Memory B cell (primary cell): Measurements from ENCODE around the gene SLC9A7.

ENCODE experiments used
- ATAC-seq: fragments of 150-1000 bp; cut with Tn5 transposase; 2 replicates; pipeline ENCODE4 v1.10.0; 2021; ENCODE audit warnings: low read depth, mild to moderate bottlenecking, moderate library complexity
- DNase-seq, 2 donors: peaks; one replicate each; pipeline ENCODE4 v3.0.0; 2022; ENCODE audit warnings: low spot score in 2 of 2
- H3K27ac Mint-ChIP-seq: one replicate; pipeline ENCODE4 v1.8.0; 2022; ENCODE audit warnings: mild to moderate bottlenecking, moderate library complexity, mixed read lengths
- H3K27me3 Mint-ChIP-seq: one replicate; pipeline ENCODE4 v1.8.0; 2022; ENCODE audit warnings: mixed read lengths
- H3K36me3 Mint-ChIP-seq: one replicate; pipeline ENCODE4 v1.8.0; 2022; ENCODE audit warnings: mild to moderate bottlenecking, mixed read lengths
- H3K4me1 Mint-ChIP-seq: one replicate; pipeline ENCODE4 v1.8.0; 2022; ENCODE audit warnings: mixed read lengths
- H3K4me3 Mint-ChIP-seq: one replicate; pipeline ENCODE4 v1.8.0; 2022; ENCODE audit warnings: mild to moderate bottlenecking, moderate library complexity, mixed read lengths
- H3K9me3 Mint-ChIP-seq: one replicate; pipeline ENCODE4 v1.8.0; 2022; ENCODE audit warnings: mixed read lengths

Gene SLC9A7

DNA sequence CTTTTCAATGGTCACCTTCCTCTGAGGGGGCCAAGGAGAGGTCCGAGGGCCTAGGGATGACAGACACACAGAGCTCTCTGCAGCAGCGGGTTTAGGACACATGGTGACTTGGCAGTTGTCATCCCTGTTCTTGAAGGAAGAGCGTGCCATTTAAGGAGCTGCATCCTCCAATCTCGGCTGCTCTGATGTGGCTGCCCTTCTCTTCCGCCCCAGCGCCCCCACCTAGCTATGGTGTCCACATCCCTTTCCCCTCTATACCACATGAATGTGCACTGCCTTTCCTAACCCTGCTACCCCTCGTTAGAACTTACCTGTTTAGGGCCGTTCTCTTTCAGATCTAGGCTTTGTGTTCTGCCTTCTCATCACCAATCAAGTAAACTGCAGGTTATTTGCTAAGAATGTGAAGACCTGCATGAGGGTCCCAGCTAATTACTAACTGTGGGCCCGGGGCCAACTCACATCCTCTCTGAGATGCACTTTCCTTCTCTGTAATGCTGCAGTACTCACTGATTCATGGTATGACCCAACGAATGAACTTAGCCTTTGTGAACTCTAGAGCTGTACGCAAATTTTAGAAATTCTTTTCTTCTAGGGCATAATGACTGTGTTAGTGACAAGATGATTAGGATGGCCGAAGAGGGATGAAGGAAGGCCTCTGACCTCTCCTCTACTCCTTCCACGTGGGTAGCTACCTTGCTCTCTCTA, 147.1 kb downstream of the SLC9A7 start:
- Mint-ChIP-seq H3K4me1 (no peaks in the 10 kb centered on the region), H3K27ac (no peak overlapping the region), H3K27me3 (no peaks in the 10 kb centered on the region), H3K36me3 (peaks cover 11% of the 10 kb centered on the region), H3K9me3 (no peaks in the 10 kb centered on the region), H3K4me3 (no peak overlapping the region)
- no peak for DNase-seq
- no peak for ATAC-seq

GRCh38 chrX:46610070-46610658, 148.8 kb downstream of the SLC9A7 start:
- DNase-seq (no peak), ATAC-seq (no peak)
- Mint-ChIP-seq H3K4me3 (no peak overlapping the region), H3K36me3 (peaks cover 9% of the 10 kb centered on the region), H3K9me3 (no peaks in the 10 kb centered on the region), H3K4me1 (no peaks in the 10 kb centered on the region), H3K27ac (no peak overlapping the region), H3K27me3 (no peaks in the 10 kb centered on the region)

DNA sequence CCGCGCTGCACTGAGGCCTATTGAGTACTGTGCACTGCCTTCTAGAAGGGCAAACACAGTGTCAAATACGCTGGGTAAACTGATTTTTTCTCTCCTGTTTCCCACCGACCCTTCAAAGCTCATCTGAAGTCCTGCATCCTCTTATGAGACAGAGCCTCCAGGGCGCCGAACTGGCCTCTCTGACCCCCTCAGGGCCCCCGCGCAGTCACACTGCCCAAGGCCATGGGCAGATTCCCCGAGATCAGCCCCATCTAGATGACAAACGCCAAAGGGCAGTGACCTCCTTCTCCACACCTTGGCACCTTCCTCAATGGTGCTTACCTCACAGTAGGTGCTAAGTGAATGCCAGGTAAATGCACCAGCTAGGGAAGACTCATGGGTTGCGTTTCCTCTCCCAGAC, 151.0 kb downstream of the SLC9A7 start:
- Mint-ChIP-seq H3K27ac (peak overlapping the region; percentile 53), H3K9me3 (no peaks in the 10 kb centered on the region), H3K36me3 (peaks cover 9% of the 10 kb centered on the region), H3K4me3 (no peak overlapping the region), H3K4me1 (no peaks in the 10 kb centered on the region), H3K27me3 (no peaks in the 10 kb centered on the region)
- no peak for ATAC-seq
- no peak for DNase-seq

DNA sequence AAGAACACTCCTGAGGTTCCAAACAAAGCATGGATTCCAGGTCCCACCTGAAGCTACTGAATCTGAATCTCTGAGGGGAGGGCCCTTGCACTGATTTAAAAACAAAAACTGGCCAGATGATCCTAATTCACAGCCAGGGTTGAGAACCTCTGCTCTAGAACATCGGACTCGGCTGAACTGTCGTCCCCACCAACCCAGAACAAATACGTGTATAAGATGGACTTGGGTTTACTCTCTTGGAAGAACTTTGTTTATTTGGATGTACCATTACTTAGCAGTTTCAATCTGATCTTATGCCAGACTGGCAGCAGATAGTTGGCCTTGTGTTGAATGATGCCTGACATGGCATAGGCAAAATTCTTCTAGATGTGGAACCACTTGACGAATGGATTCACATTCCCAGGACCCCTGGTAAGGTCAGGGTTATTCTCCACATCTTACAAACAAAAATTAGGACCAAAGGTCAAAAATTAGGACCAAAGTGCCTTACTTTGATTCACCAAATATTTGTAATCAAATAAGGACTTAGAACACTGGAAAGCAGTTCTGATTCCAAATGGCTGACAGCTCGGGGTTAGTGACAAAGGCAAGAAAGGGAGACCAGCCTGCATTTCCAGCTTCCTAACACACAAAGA, 156.3 kb downstream of the SLC9A7 start:
- no peak overlapping the region for H3K4me3 Mint-ChIP-seq
- DNase-seq (no peak), ATAC-seq (no peak)
- H3K27me3 Mint-ChIP-seq = no peaks in the 10 kb centered on the region
- H3K36me3 Mint-ChIP-seq = peaks cover 12% of the 10 kb centered on the region
- no peaks in the 10 kb centered on the region for H3K9me3 Mint-ChIP-seq
- no peaks in the 10 kb centered on the region for H3K4me1 Mint-ChIP-seq
- no peak overlapping the region for H3K27ac Mint-ChIP-seq

DNA sequence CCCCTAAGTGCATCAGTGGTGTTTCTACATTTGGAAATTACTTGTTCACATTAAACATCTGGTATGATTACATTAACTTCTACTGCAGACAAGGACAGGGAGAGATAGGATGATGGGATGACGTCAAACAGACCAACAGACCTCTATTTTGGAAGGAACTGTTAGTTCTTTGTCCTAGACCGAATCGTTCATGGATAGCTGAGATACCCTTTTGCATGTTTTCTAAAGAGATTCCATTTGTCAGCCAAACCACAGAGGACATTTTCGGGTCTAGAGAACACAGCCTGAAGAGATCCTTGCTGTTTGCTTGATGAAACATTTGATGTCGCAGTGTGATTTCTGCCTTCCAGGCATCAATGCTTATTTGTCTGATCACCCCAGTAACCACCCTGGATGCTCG, 157.6 kb downstream of the SLC9A7 start:
- H3K9me3 Mint-ChIP-seq = no peaks in the 10 kb centered on the region
- no peak overlapping the region for H3K27ac Mint-ChIP-seq
- no peaks in the 10 kb centered on the region for H3K4me1 Mint-ChIP-seq
- H3K36me3 Mint-ChIP-seq = peaks cover 8% of the 10 kb centered on the region
- DNase-seq (no peak), ATAC-seq (no peak)
- H3K4me3 Mint-ChIP-seq = no peak overlapping the region
- no peaks in the 10 kb centered on the region for H3K27me3 Mint-ChIP-seq

GRCh38 chrX:46599051-46599560, 159.8 kb downstream of the SLC9A7 start:
- H3K4me1 Mint-ChIP-seq = no peaks in the 10 kb centered on the region
- H3K27me3 Mint-ChIP-seq = no peaks in the 10 kb centered on the region
- H3K4me3 Mint-ChIP-seq = no peak overlapping the region
- no peak overlapping the region for H3K27ac Mint-ChIP-seq
- ATAC-seq (no peak), DNase-seq (no peak)
- H3K9me3 Mint-ChIP-seq = no peaks in the 10 kb centered on the region
- H3K36me3 Mint-ChIP-seq = peaks cover 7% of the 10 kb centered on the region

DNA sequence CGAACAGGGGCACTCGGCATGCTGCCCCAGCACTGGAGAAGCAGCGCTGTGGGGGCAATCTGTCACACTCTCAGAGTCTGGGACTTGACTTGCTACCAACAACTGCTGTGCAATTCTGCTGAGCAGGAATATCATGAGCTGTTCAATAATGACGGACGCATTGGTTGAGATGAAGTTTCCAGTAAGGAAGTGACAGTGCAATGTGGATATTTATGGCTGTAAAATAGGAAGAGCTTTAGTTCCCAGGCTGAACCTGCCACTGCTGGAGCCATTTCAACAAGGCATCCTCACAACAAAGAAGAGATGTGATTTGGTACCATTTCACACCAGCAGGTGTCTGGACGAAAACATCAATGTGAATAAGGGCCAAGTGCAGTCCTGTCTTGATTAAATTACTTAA, 161.1 kb downstream of the SLC9A7 start:
- Mint-ChIP-seq H3K27ac (no peak overlapping the region), H3K27me3 (no peaks in the 10 kb centered on the region), H3K36me3 (peaks cover 4% of the 10 kb centered on the region), H3K9me3 (no peaks in the 10 kb centered on the region), H3K4me1 (no peaks in the 10 kb centered on the region), H3K4me3 (no peak overlapping the region)
- ATAC-seq (no peak), DNase-seq (no peak)

DNA sequence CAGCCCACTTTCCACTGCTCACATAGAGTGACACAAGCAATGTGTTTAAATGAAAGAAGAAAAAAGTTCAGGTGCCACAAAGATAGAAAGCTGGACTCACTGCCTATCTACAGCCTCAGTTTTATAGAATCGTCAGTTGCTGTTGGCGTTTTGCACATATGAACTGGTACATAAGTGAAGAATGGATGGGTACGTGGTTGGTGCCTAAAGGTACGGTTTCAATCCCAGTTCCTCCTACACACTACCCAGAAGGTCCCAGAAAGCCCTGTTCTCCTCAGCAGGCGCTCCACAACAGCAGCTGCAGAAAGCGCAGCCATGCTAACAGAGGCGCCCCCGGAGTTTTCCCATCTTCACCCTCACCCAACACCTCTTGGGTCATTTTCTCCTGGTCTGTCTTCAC, 161.7 kb downstream of the SLC9A7 start:
- peaks cover 4% of the 10 kb centered on the region for H3K36me3 Mint-ChIP-seq
- H3K27me3 Mint-ChIP-seq = no peaks in the 10 kb centered on the region
- no peak for DNase-seq
- no peak overlapping the region for H3K4me3 Mint-ChIP-seq
- no peaks in the 10 kb centered on the region for H3K9me3 Mint-ChIP-seq
- H3K27ac Mint-ChIP-seq = no peak overlapping the region
- no peaks in the 10 kb centered on the region for H3K4me1 Mint-ChIP-seq
- ATAC-seq = no peak

- Mint-ChIP-seq H3K36me3 (peaks cover 2% of the 10 kb centered on the region), H3K27ac (no peak overlapping the region), H3K4me1 (no peaks in the 10 kb centered on the region), H3K4me3 (no peak overlapping the region), H3K9me3 (no peaks in the 10 kb centered on the region), H3K27me3 (no peaks in the 10 kb centered on the region)
- ATAC-seq (no peak), DNase-seq (no peak)
These were observed 163.8 kb downstream of the SLC9A7 start for GRCh38 chrX:46595084-46595483.

GRCh38 chrX:46589977-46590723, 168.8 kb downstream of the SLC9A7 start:
- Mint-ChIP-seq H3K36me3 (no peaks in the 10 kb centered on the region), H3K4me3 (no peak overlapping the region), H3K9me3 (no peaks in the 10 kb centered on the region), H3K4me1 (no peaks in the 10 kb centered on the region), H3K27ac (no peak overlapping the region), H3K27me3 (no peaks in the 10 kb centered on the region)
- DNase-seq = no peak
- ATAC-seq = no peak

- Mint-ChIP-seq H3K36me3 (no peaks in the 10 kb centered on the region), H3K9me3 (no peaks in the 10 kb centered on the region), H3K27ac (no peak overlapping the region), H3K4me3 (peak overlapping the region; percentile 17), H3K27me3 (no peaks in the 10 kb centered on the region), H3K4me1 (peaks cover 3% of the 10 kb centered on the region)
- DNase-seq (no peak), ATAC-seq (no peak)
These were observed 170.7 kb downstream of the SLC9A7 start for GRCh38 chrX:46588263-46588662.

- Mint-ChIP-seq H3K36me3 (no peaks in the 10 kb centered on the region), H3K9me3 (no peaks in the 10 kb centered on the region), H3K27ac (no peak overlapping the region), H3K4me1 (peaks cover 3% of the 10 kb centered on the region), H3K27me3 (no peaks in the 10 kb centered on the region), H3K4me3 (no peak overlapping the region)
- ATAC-seq = no peak
- no peak for DNase-seq
These were observed 171.2 kb downstream of the SLC9A7 start for GRCh38 chrX:46587753-46588171.

DNA sequence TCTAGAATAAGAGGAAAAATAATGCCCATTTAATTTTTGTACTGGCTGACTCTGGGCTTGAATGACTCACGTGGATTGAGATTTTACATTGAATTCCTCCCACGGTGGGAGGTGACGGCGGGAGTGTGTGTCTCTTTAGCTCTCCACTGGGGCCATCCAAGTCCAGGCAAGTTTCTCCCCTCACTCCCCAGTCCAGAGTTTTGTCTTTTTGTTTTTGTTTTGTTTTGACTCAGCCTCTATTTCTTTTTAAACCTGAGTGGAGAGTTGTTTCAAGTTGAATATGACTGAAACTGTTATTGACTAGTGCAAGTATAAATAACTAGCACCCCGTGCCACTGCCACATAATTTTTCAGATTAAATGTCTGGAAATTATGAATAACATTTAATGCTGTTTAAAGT, 171.8 kb downstream of the SLC9A7 start:
- H3K27ac Mint-ChIP-seq = no peak overlapping the region
- H3K4me3 Mint-ChIP-seq = no peak overlapping the region
- H3K36me3 Mint-ChIP-seq = no peaks in the 10 kb centered on the region
- H3K9me3 Mint-ChIP-seq = no peaks in the 10 kb centered on the region
- ATAC-seq (no peak), DNase-seq (no peak)
- H3K4me1 Mint-ChIP-seq = peaks cover 3% of the 10 kb centered on the region
- no peaks in the 10 kb centered on the region for H3K27me3 Mint-ChIP-seq

DNA sequence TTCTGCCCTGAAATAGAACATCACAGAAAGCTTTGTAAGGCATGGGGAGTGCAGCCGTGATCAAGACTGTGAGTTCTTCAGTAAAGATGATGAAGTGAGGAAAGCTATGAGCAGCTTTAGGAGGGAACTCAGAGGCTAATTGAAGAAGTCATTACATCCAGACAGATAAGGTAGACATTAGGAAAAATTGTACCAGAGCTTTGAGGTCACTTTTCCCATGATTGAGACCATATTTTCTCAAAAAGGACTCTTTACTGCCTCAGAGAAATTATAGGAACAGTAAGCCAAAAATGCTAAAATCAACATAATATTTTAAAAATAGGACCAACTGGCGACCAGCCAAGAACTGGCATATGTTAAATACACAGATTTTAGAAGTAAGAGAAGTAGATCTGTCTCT, 174.2 kb downstream of the SLC9A7 start:
- Mint-ChIP-seq H3K4me1 (peaks cover 3% of the 10 kb centered on the region), H3K27me3 (no peaks in the 10 kb centered on the region), H3K36me3 (no peaks in the 10 kb centered on the region), H3K4me3 (no peak overlapping the region), H3K27ac (no peak overlapping the region), H3K9me3 (no peaks in the 10 kb centered on the region)
- ATAC-seq = no peak
- no peak for DNase-seq
